COR-L47 (cell line): Measurements from ENCODE around the gene MC2R.

Source experiments
- DNase-seq: peaks from one replicate; lab custom pipeline; 2025; lab: John Stamatoyannopoulos, UW

MC2R gene

GRCh38 chr18:13915391-13915790, at the start of gene MC2R:
TSS of gene MC2R (minus strand) at chr18:13915536. CDS start at chr18:13885518, 30,018 bp downstream.
- DNase-seq: no peak

- no peak for DNase-seq
Measured at GRCh38 chr18:13945811-13946210, 30.5 kb upstream of the MC2R start.

GRCh38 chr18:13943338-13943737, 28.0 kb upstream of the MC2R start:
- DNase-seq: no peak

- no peak for DNase-seq
Measured at GRCh38 chr18:13940326-13940725, 25.0 kb upstream of the MC2R start.

GRCh38 chr18:13934676-13935075, 19.3 kb upstream of the MC2R start:
- DNase-seq: no peak

GRCh38 chr18:13934058-13934457, 18.7 kb upstream of the MC2R start:
- DNase-seq: no peak

GRCh38 chr18:13932285-13933025, 17.1 kb upstream of the MC2R start:
- no peak for DNase-seq

GRCh38 chr18:13930964-13931363, 15.6 kb upstream of the MC2R start:
- DNase-seq: no peak

GRCh38 chr18:13923221-13923620, 7.9 kb upstream of the MC2R start:
- DNase-seq: no peak

- no peak for DNase-seq
Measured at GRCh38 chr18:13918898-13919297, 3.6 kb upstream of the MC2R start.

GRCh38 chr18:13917401-13917800, 2.1 kb upstream of the MC2R start:
- no peak for DNase-seq

- DNase-seq: no peak
Measured at GRCh38 chr18:13916559-13916958, 1.2 kb upstream of the MC2R start.

GRCh38 chr18:13915995-13916431, 677 bp upstream of the MC2R start:
- no peak for DNase-seq

- no peak for DNase-seq
Measured at GRCh38 chr18:13914756-13915155, 580 bp downstream of the MC2R start.

- DNase-seq: no peak
Measured at GRCh38 chr18:13914170-13914569, 1.2 kb downstream of the MC2R start.

GRCh38 chr18:13913205-13913604, 2.1 kb downstream of the MC2R start:
- no peak for DNase-seq

- no peak for DNase-seq
Measured at GRCh38 chr18:13912601-13913000, 2.7 kb downstream of the MC2R start.

GRCh38 chr18:13910986-13911385, 4.3 kb downstream of the MC2R start:
- no peak for DNase-seq

GRCh38 chr18:13910501-13910900, 4.8 kb downstream of the MC2R start:
- no peak for DNase-seq

GRCh38 chr18:13909141-13909940, 6.0 kb downstream of the MC2R start:
- DNase-seq: no peak

GRCh38 chr18:13900633-13901032, 14.7 kb downstream of the MC2R start:
- DNase-seq: no peak

- no peak for DNase-seq
Measured at GRCh38 chr18:13895505-13896033, 19.8 kb downstream of the MC2R start.

GRCh38 chr18:13894531-13894930, 20.8 kb downstream of the MC2R start:
- DNase-seq: no peak
